H1 (cell line): ENCODE measurements around the gene PDE3A. TPM values are rescaled to one million over a fixed set of nuclear protein-coding genes. Genes with fewer than 3 reads are reported as not detected.

ENCODE experiments used
- HDAC6 ChIP-seq: IDR thresholded peaks from one replicate; pipeline ENCODE4 v1.7.1; 2012; ENCODE audit warnings: low read depth, mild to moderate bottlenecking, inconsistent platforms, low read length, moderate library complexity
- NANOG ChIP-seq: IDR thresholded peaks from 2 replicates; pipeline ENCODE4 v1.6.1; 2011; ENCODE audit warnings: low read length, low read depth, mild to moderate bottlenecking, inconsistent platforms; ENCODE audit not compliant: insufficient read depth, poor library complexity, severe bottlenecking
- POU5F1 ChIP-seq: IDR thresholded peaks from 2 replicates; pipeline ENCODE4 v1.6.1; 2011; ENCODE audit warnings: low read depth, mild to moderate bottlenecking, low read length, moderate library complexity
- SUZ12 ChIP-seq: fragments of 200-600 bp; sonication (generic); IDR thresholded peaks from 2 replicates; pipeline ENCODE4 v1.6.1; 2012; ENCODE audit warnings: mild to moderate bottlenecking, inconsistent platforms, low read length, moderate library complexity, mixed read lengths
- TBP ChIP-seq: IDR thresholded peaks from 2 replicates; pipeline ENCODE4 v1.6.1; 2011; ENCODE audit warnings: low read depth, low read length, improper control_type of control experiment
- ZNF274 ChIP-seq: IDR thresholded peaks from 2 replicates; pipeline ENCODE4 v1.7.0; 2012; ENCODE audit warnings: low read length, borderline replicate concordance; ENCODE audit errors: extremely low read depth
- polyA plus RNA-seq, 7 experiments: library from polyadenylated mRNA; depleted of rRNA in 3 of 7; stranded (reverse) in 5 of 7; unstranded in 2 of 7; fragments of >200 nt in 5 of 7; fragments of 200-250 nt in 2 of 7; gene quantifications; 1 replicate in 5 of 7; 2 replicates in 1 of 7; 4 replicates in 1 of 7; pipeline versions ENCODE4 v1.2.1 to v1.2.3, GENCODE V29; 2011 to 2013; ENCODE audit warnings: missing spikeins in 2 of 7, mixed read lengths in 2 of 7
- total RNA-seq: library from RNA; stranded (reverse); fragmentation: NEBNext Ultra II Directional; extraction: Animal tissue kit (Norgen Biotek cat#: 25700); gene quantifications from 2 replicates; pipeline ENCODE4 v1.2.1, GENCODE V29; 2021

PDE3A gene
- total and polyA plus RNA-seq, 2 of the 8 experiments (the other 6 are each of a cell fraction or from before 2014, with no cell fraction given): 1.4 to 3.4 TPM

DNA sequence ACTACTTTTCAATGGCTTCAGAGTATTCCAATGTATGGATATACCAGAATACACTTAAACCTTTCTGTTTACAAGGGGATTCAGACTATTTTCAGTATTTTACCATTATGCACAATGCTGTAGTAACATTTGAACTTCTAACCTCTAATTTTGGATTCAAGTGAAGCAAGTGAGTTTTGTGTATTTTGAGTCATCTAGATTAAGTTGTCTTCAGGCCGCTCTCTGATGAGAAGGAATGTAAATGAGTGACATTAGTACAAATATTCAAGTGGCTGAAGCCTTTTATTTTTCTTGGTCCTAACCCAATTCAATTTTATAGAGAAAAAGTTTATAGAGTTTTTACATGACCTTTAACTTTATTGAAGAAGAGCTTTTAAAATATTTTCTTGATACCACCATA is 125.6 kb downstream of the PDE3A start (continued):
- TF ChIP-seq HDAC6: no peak
- no peak for TF ChIP-seq NANOG
- no peak for TF ChIP-seq TBP
- TF ChIP-seq POU5F1: no peak
- TF ChIP-seq SUZ12: no peak
- TF ChIP-seq ZNF274: no peak
